GM18861 (cell line): ENCODE data around the gene PBX1.

Experiments
- ATAC-seq: cut with Tn5 transposase; IDR thresholded peaks from one replicate; pipeline ENCODE4 v1.9.1; 2021; ENCODE audit not compliant: unreplicated experiment

PBX1 gene

GRCh38 chr1:164662462-164662861 lies 103.5 kb downstream of the PBX1 start:
- ATAC-seq = no peak

GRCh38 chr1:164662955-164663354 lies 104.0 kb downstream of the PBX1 start:
- ATAC-seq = no peak

GRCh38 chr1:164664127-164664526 lies 105.1 kb downstream of the PBX1 start:
- ATAC-seq = no peak

- no peak for ATAC-seq
These were observed 108.0 kb downstream of the PBX1 start for GRCh38 chr1:164667001-164667400.

GRCh38 chr1:164667600-164667999 lies 108.6 kb downstream of the PBX1 start:
- ATAC-seq = no peak

- ATAC-seq = no peak
These were observed 109.8 kb downstream of the PBX1 start for GRCh38 chr1:164668491-164669400.

- no peak for ATAC-seq
These were observed 111.0 kb downstream of the PBX1 start for GRCh38 chr1:164670026-164670425.

GRCh38 chr1:164670786-164671185 lies 111.8 kb downstream of the PBX1 start:
- no peak for ATAC-seq

- no peak for ATAC-seq
These were observed 112.5 kb downstream of the PBX1 start for GRCh38 chr1:164671323-164671965.

- ATAC-seq = no peak
These were observed 113.1 kb downstream of the PBX1 start for GRCh38 chr1:164671966-164672571.

GRCh38 chr1:164672588-164672987 lies 113.6 kb downstream of the PBX1 start:
- ATAC-seq = no peak

GRCh38 chr1:164673584-164674214 lies 114.7 kb downstream of the PBX1 start:
- ATAC-seq = no peak

- no peak for ATAC-seq
These were observed 116.4 kb downstream of the PBX1 start for GRCh38 chr1:164675342-164675904.

GRCh38 chr1:164678136-164678700 lies 119.2 kb downstream of the PBX1 start:
- ATAC-seq = no peak

GRCh38 chr1:164682570-164682969 lies 123.6 kb downstream of the PBX1 start:
- no peak for ATAC-seq

GRCh38 chr1:164683235-164683634 lies 124.3 kb downstream of the PBX1 start:
- ATAC-seq = no peak

- ATAC-seq = no peak
These were observed 126.5 kb downstream of the PBX1 start for GRCh38 chr1:164685266-164686035.

- no peak for ATAC-seq
These were observed 128.8 kb downstream of the PBX1 start for GRCh38 chr1:164687777-164688176.

GRCh38 chr1:164688791-164689190 lies 129.8 kb downstream of the PBX1 start:
- no peak for ATAC-seq
